GM12864 (cell line): ENCODE results near the gene BASP1.

Experiments
- DNase-seq: peaks from one replicate; pipeline ENCODE4 v3.0.0-alpha.2; 2011; ENCODE audit warnings: low read depth
- H3K4me3 ChIP-seq: 2 replicates; pipeline ENCODE4 v1.5.1; 2011; ENCODE audit warnings: mild to moderate bottlenecking, low read depth, low read length, control low read depth
- CTCF ChIP-seq: IDR thresholded peaks from 2 replicates; pipeline ENCODE4 v1.5.1; 2011; ENCODE audit warnings: low read depth, mild to moderate bottlenecking, moderate library complexity, low read length, control low read depth, inconsistent platforms; ENCODE audit errors: missing control alignments

BASP1 gene

GRCh38 chr5:17221843-17222636 is 4.6 kb downstream of the BASP1 start:
- TF ChIP-seq CTCF, result no peak
- no peak for DNase-seq
- H3K4me3 ChIP-seq, result no peak overlapping the region; the same call in 1 of the 2 replicates

- no peak for TF ChIP-seq CTCF
- no peak overlapping the region; the same call in 1 of the 2 replicates for H3K4me3 ChIP-seq
- no peak for DNase-seq
These were observed 5.2 kb downstream of the BASP1 start for GRCh38 chr5:17222664-17223063.

GRCh38 chr5:17223367-17224185 is 6.1 kb downstream of the BASP1 start:
- TF ChIP-seq CTCF, result no peak
- H3K4me3 ChIP-seq, result no peak overlapping the region; the same call in 1 of the 2 replicates
- DNase-seq, result no peak

- H3K4me3 ChIP-seq, result peak overlapping the region; percentile 35; the same call in 1 of the 2 replicates
- no peak for DNase-seq
- no peak for TF ChIP-seq CTCF
These were observed 7.6 kb downstream of the BASP1 start for GRCh38 chr5:17224858-17225511.

GRCh38 chr5:17225520-17225919 is 8.1 kb downstream of the BASP1 start:
- DNase-seq, result no peak
- TF ChIP-seq CTCF, result no peak
- H3K4me3 ChIP-seq, result peak overlapping the region; percentile 35

GRCh38 chr5:17227868-17228267 is 10.4 kb downstream of the BASP1 start:
- DNase-seq, result no peak
- no peak overlapping the region for H3K4me3 ChIP-seq
- TF ChIP-seq CTCF, result no peak
